GM23338 (cell line): Measurements from ENCODE around the gene RSPH1. TPM values are rescaled to one million over a fixed set of nuclear protein-coding genes. Genes with fewer than 3 reads are reported as not detected.
A peak's percentile ranks its signal among the peaks of the same experiment; 100 is the strongest.

Experiments
- ATAC-seq: fragments of 200-7000 bp; cut with Tn5 transposase; 3 replicates; pipeline ENCODE4 v1.9.1; 2020
- DNase-seq: peaks from one replicate; pipeline ENCODE4 v3.0.0-alpha.2; 2015; ENCODE audit warnings: low spot score
- H2AFZ ChIP-seq: fragments of 200-600 bp; sonication (generic); 2 replicates; pipeline ENCODE4 v1.8.0; 2016; ENCODE audit warnings: antibody characterized with exemption, mild to moderate bottlenecking, moderate library complexity
- H3F3A ChIP-seq: fragments of 200-600 bp; sonication (generic); replicated peaks from 2 replicates; pipeline ENCODE4 v1.8.0; 2017; ENCODE audit warnings: antibody characterized with exemption, mixed run types, low read depth
- H3K27ac ChIP-seq: fragments of 200-600 bp; sonication (generic); 2 replicates; pipeline ENCODE4 v1.6.1; 2016; ENCODE audit warnings: low read depth
- H3K27me3 ChIP-seq: fragments of 200-600 bp; sonication (generic); 2 replicates; pipeline ENCODE4 v1.8.0; 2016; ENCODE audit warnings: mild to moderate bottlenecking, mixed run types, moderate library complexity; ENCODE audit not compliant: insufficient read depth
- H3K36me3 ChIP-seq: fragments of 200-600 bp; sonication (generic); 2 replicates; pipeline ENCODE4 v1.8.0; 2016; ENCODE audit warnings: mild to moderate bottlenecking; ENCODE audit not compliant: insufficient read depth
- H3K4me1 ChIP-seq: fragments of 200-600 bp; sonication (generic); 2 replicates; pipeline ENCODE4 v1.8.0; 2016; ENCODE audit warnings: mild to moderate bottlenecking, moderate library complexity; ENCODE audit not compliant: insufficient read depth
- H3K4me2 ChIP-seq: fragments of 200-600 bp; sonication (generic); 2 replicates; pipeline ENCODE4 v1.7.1; 2017; ENCODE audit warnings: mixed run types
- H3K4me3 ChIP-seq: fragments of 200-600 bp; sonication (generic); 2 replicates; pipeline ENCODE4 v1.6.1; 2016; ENCODE audit warnings: mixed run types
- H3K79me2 ChIP-seq: fragments of 200-600 bp; sonication (generic); replicated peaks from 2 replicates; pipeline ENCODE4 v1.8.0; 2017; ENCODE audit warnings: mild to moderate bottlenecking; ENCODE audit not compliant: insufficient read depth
- H3K9me2 ChIP-seq: fragments of 200-600 bp; sonication (generic); 2 replicates; pipeline ENCODE4 v1.8.0; 2017; ENCODE audit not compliant: insufficient read depth
- H4K20me1 ChIP-seq: fragments of 200-600 bp; sonication (generic); replicated peaks from 2 replicates; pipeline ENCODE4 v1.8.0; 2017; ENCODE audit warnings: mild to moderate bottlenecking; ENCODE audit not compliant: insufficient read depth
- H3K27ac Mint-ChIP-seq: 2 replicates; pipeline ENCODE4 v1.8.0; 2020; ENCODE audit warnings: inconsistent platforms, mild to moderate bottlenecking, moderate library complexity, mixed read lengths
- H3K27me3 Mint-ChIP-seq: 3 replicates; pipeline ENCODE4 v1.8.0; 2022; ENCODE audit warnings: low read depth, mild to moderate bottlenecking, moderate library complexity, mixed read lengths, inconsistent platforms; ENCODE audit not compliant: insufficient read depth, poor library complexity
- H3K36me3 Mint-ChIP-seq: 3 replicates; pipeline ENCODE4 v1.8.0; 2021; ENCODE audit warnings: low read depth, mild to moderate bottlenecking, inconsistent platforms, moderate library complexity, mixed read lengths
- H3K4me1 Mint-ChIP-seq: 3 replicates; pipeline ENCODE4 v1.8.0; 2020; ENCODE audit warnings: mild to moderate bottlenecking, inconsistent platforms, mixed read lengths
- H3K4me3 Mint-ChIP-seq: 3 replicates; pipeline ENCODE4 v1.8.0; 2021; ENCODE audit warnings: moderate library complexity, mild to moderate bottlenecking, inconsistent platforms, mixed read lengths
- H3K9me3 Mint-ChIP-seq: 3 replicates; pipeline ENCODE4 v1.8.0; 2020; ENCODE audit warnings: moderate library complexity, mild to moderate bottlenecking, inconsistent platforms, mixed read lengths
- EZH2 ChIP-seq: fragments of 200-600 bp; sonication (generic); IDR thresholded peaks from one replicate; pipeline ENCODE4 v1.8.0; 2017; ENCODE audit warnings: antibody characterized with exemption, mild to moderate bottlenecking, low read depth; ENCODE audit not compliant: unreplicated experiment
- JUNB ChIP-seq: IDR thresholded peaks from one replicate; pipeline ENCODE4 v1.6.1; 2016; ENCODE audit warnings: antibody characterized with exemption; ENCODE audit not compliant: unreplicated experiment
- NANOG ChIP-seq: IDR thresholded peaks from 2 replicates; pipeline ENCODE4 v1.6.1; 2016; ENCODE audit warnings: antibody characterized with exemption, borderline replicate concordance
- POLR2AphosphoS5 ChIP-seq: IDR thresholded peaks from 2 replicates; pipeline ENCODE4 v1.6.1; 2016; ENCODE audit warnings: antibody characterized with exemption, low read depth
- REST ChIP-seq: IDR thresholded peaks from one replicate; pipeline ENCODE4 v1.6.1; 2018; ENCODE audit warnings: antibody characterized with exemption; ENCODE audit not compliant: unreplicated experiment
- STAT1 ChIP-seq: IDR thresholded peaks from one replicate; pipeline ENCODE4 v1.6.1; 2016; ENCODE audit warnings: antibody characterized with exemption; ENCODE audit not compliant: unreplicated experiment
- ZNF114 ChIP-seq: fragments of 250-450 bp; sonication (Bioruptor Pico); IDR thresholded peaks from 2 replicates; pipeline ENCODE4 v1.5.0; 2020; ENCODE audit warnings: mild to moderate bottlenecking, moderate library complexity
- ZNF331 ChIP-seq: fragments of 250-450 bp; sonication (Bioruptor Pico); IDR thresholded peaks from 2 replicates; pipeline ENCODE4 v1.5.0; 2020; ENCODE audit warnings: low read depth, mild to moderate bottlenecking, moderate library complexity
- ZNF462 ChIP-seq: fragments of 250-450 bp; sonication (Bioruptor Pico); IDR thresholded peaks from 2 replicates; pipeline ENCODE4 v1.5.0; 2020; ENCODE audit warnings: mild to moderate bottlenecking, moderate library complexity
- polyA plus RNA-seq: library from polyadenylated mRNA; unstranded; fragments of >200 nt; fragmentation: Nextera tagmentation; extraction: Ambion mirVana; gene quantifications from 2 replicates; pipeline ENCODE4 v1.2.1, GENCODE V29; 2016
- total RNA-seq: library from RNA; depleted of rRNA; stranded (reverse); fragments of >200 nt; shearing (Covaris generic); gene quantifications from 2 replicates; pipeline ENCODE4 v1.2.3, GENCODE V29; 2014
- TF ChIP-seq, protein P1 (sequence below): IDR thresholded peaks from 2 replicates; pipeline ENCODE4 v1.6.1; 2016; ENCODE audit warnings: antibody characterized with exemption

RSPH1 gene
- total and polyA plus RNA-seq, 2 experiments from 2014 or later = 0.23 TPM; not detected in 1

- TF ChIP-seq ZNF462 (CRISPR knock-in tag) = no peak
Measured at GRCh38 chr21:42454786-42455185, 41.2 kb downstream of the RSPH1 start (continued).

- ATAC-seq = peak; percentile 16; the same call in 1 of the 3 replicates
- no peaks in the 10 kb centered on the region for H3K4me1 ChIP-seq
- H3K27ac ChIP-seq = no peak overlapping the region
- no peaks in the 10 kb centered on the region for H3K9me2 ChIP-seq
- Mint-ChIP-seq H3K4me1 (peaks cover 16% of the 10 kb centered on the region), H3K36me3 (peaks cover 4% of the 10 kb centered on the region; the same call in 1 of the 3 replicates), H3K4me3 (no peak overlapping the region), H3K27me3 (peaks cover 6% of the 10 kb centered on the region), H3K9me3 (peaks cover 9% of the 10 kb centered on the region), H3K27ac (no peak overlapping the region)
- H4K20me1 ChIP-seq = no peaks in the 10 kb centered on the region
- H2AFZ ChIP-seq = peak overlapping the region; percentile 69; the same call in 1 of the 2 replicates
- no peaks in the 10 kb centered on the region for H3K27me3 ChIP-seq
- no peaks in the 10 kb centered on the region for H3K79me2 ChIP-seq
- no peaks in the 10 kb centered on the region for H3K36me3 ChIP-seq
- H3K4me2 ChIP-seq = no peak overlapping the region
- no peak for DNase-seq
- no peak overlapping the region for H3K4me3 ChIP-seq
- no peaks in the 10 kb centered on the region for H3F3A ChIP-seq
- TF ChIP-seq NANOG (no peak), EZH2 (no peak), POLR2AphosphoS5 (no peak), JUNB (no peak), REST (no peak), ZNF114 (CRISPR knock-in tag) (no peak), ZNF331 (CRISPR knock-in tag) (no peak), STAT1 (no peak)
- TF ChIP-seq, protein P1, sequence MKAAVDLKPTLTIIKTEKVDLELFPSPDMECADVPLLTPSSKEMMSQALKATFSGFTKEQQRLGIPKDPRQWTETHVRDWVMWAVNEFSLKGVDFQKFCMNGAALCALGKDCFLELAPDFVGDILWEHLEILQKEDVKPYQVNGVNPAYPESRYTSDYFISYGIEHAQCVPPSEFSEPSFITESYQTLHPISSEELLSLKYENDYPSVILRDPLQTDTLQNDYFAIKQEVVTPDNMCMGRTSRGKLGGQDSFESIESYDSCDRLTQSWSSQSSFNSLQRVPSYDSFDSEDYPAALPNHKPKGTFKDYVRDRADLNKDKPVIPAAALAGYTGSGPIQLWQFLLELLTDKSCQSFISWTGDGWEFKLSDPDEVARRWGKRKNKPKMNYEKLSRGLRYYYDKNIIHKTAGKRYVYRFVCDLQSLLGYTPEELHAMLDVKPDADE = no peak
Measured at GRCh38 chr21:42453986-42454570, 41.9 kb downstream of the RSPH1 start.
